A673 (cell line): Measurements from ENCODE around the gene DDAH1. TPM values are rescaled to one million over a fixed set of nuclear protein-coding genes. Genes with fewer than 3 reads are reported as not detected.

Experiments
- BruUV-seq: library from RNA; stranded (reverse); fragments of 400-500 nt; replicated peaks from 2 replicates; lab custom pipeline; 2021; lab: Mats Ljungman, UMichigan
- CTCF ChIA-PET: fragments of 300-600 bp; sonication (Branson Sonifier 250); formaldehyde crosslinking; loops from one replicate; lab custom pipeline; 2022; ENCODE audit warnings: antibody characterized with exemption; lab: Charles Lee
- POLR2A ChIA-PET: fragments of 300-600 bp; sonication (Branson Sonifier 250); formaldehyde crosslinking; loops from one replicate; lab custom pipeline; 2022; ENCODE audit warnings: antibody characterized with exemption; ENCODE audit not compliant: low non-redundant PET; lab: Charles Lee
- DNase-seq: peaks from one replicate; pipeline ENCODE4 v3.0.0-alpha.2; 2015; ENCODE audit warnings: low spot score
- H3K27ac ChIP-seq: fragments of 200-600 bp; sonication (generic); 2 replicates; pipeline ENCODE4 v1.5.1; 2016; ENCODE audit warnings: mixed run types, low read depth, mild to moderate bottlenecking, mixed read lengths, antibody characterized with exemption, low read length; ENCODE audit not compliant: poor library complexity, severe bottlenecking
- H3K27me3 ChIP-seq: fragments of 200-600 bp; sonication (generic); replicated peaks from 2 replicates; pipeline ENCODE4 v1.6.1; 2017; ENCODE audit warnings: mixed run types, low read depth, mild to moderate bottlenecking, mixed read lengths, antibody characterized with exemption, low read length; ENCODE audit not compliant: insufficient read depth, poor library complexity
- H3K36me3 ChIP-seq: fragments of 200-600 bp; sonication (generic); 2 replicates; pipeline ENCODE4 v1.6.1; 2016; ENCODE audit warnings: mixed run types, mild to moderate bottlenecking, mixed read lengths, antibody characterized with exemption, low read length; ENCODE audit not compliant: insufficient read depth, poor library complexity, severe bottlenecking
- H3K4me1 ChIP-seq: fragments of 200-600 bp; sonication (generic); 2 replicates; pipeline ENCODE4 v1.6.1; 2017; ENCODE audit warnings: mixed run types, mild to moderate bottlenecking, mixed read lengths, antibody characterized with exemption, low read length; ENCODE audit not compliant: insufficient read depth, poor library complexity, severe bottlenecking
- H3K4me3 ChIP-seq: fragments of 200-600 bp; sonication (generic); 2 replicates; pipeline ENCODE4 v1.5.1; 2016; ENCODE audit warnings: low read depth, mixed run types, mild to moderate bottlenecking, mixed read lengths, low read length; ENCODE audit not compliant: poor library complexity, severe bottlenecking
- H3K9me3 ChIP-seq: fragments of 200-600 bp; sonication (generic); 2 replicates; pipeline ENCODE4 v1.6.1; 2016; ENCODE audit warnings: mixed run types, low read depth, mild to moderate bottlenecking, mixed read lengths, antibody characterized with exemption, low read length; ENCODE audit not compliant: poor library complexity, severe bottlenecking
- CTCF ChIP-seq: fragments of 300-800, 200-600 bp; sonication (generic); conservative IDR thresholded peaks from 2 replicates; pipeline ENCODE4 v1.5.1; 2017; ENCODE audit warnings: low read depth, mild to moderate bottlenecking, antibody characterized with exemption, low read length, moderate library complexity, mixed read lengths
- EZH2 ChIP-seq: fragments of 200-600 bp; sonication (generic); IDR thresholded peaks from 2 replicates; pipeline ENCODE4 v1.6.1; 2017; ENCODE audit warnings: borderline replicate concordance, low read depth, mild to moderate bottlenecking, mixed read lengths, antibody characterized with exemption, low read length; ENCODE audit not compliant: poor library complexity, severe bottlenecking
- intact Hi-C: fragments of 100-400 bp; cut with micrococcal nuclease; formaldehyde crosslinking; loops from one replicate; pipeline ENCODE4 v1.10.0; 2022; ENCODE audit not compliant: unreplicated experiment
- total RNA-seq: library from RNA; stranded (reverse); gene quantifications from 2 replicates; pipeline ENCODE4 v1.2.3, GENCODE V29; 2021

The DDAH1 gene
- total RNA-seq, 1 experiment from 2014 or later, result 32.5 TPM

GRCh38 chr1:85330711-85331290 is 134.2 kb downstream of the DDAH1 start:
- intact Hi-C loops, result no loop called here
- ChIA-PET POLR2A (no interaction called here), CTCF (interaction anchor here (0.6 kb wide), 1 partner anchor 23 kb away, joined by 3 read pairs; no protein-coding TSS in a partner anchor)
- Histone ChIP-seq H3K27ac (peak overlapping the region; percentile 78), H3K36me3 (peaks cover 10% of the 10 kb centered on the region), H3K9me3 (peaks cover 9% of the 10 kb centered on the region), H3K4me3 (no peak overlapping the region), H3K4me1 (peaks cover 30% of the 10 kb centered on the region), H3K27me3 (no peaks in the 10 kb centered on the region)
- no TSS peak for BruUV-seq
- DNase-seq, result peak; percentile 91
- 0 out of 2 replicates have a peak, but pooled peaks have one; percentile 7 for TF ChIP-seq CTCF
- TF ChIP-seq EZH2, result no peak

GRCh38 chr1:85330214-85330631 is 134.7 kb downstream of the DDAH1 start:
- POLR2A ChIA-PET, result no interaction called here
- H3K4me3 ChIP-seq, result no peak overlapping the region
- peaks cover 9% of the 10 kb centered on the region for H3K9me3 ChIP-seq
- no peaks in the 10 kb centered on the region for H3K27me3 ChIP-seq
- no peak for TF ChIP-seq CTCF
- no peak for TF ChIP-seq EZH2
- H3K36me3 ChIP-seq, result peaks cover 10% of the 10 kb centered on the region
- DNase-seq, result no peak
- peak overlapping the region; percentile 78 for H3K27ac ChIP-seq
- peaks cover 31% of the 10 kb centered on the region for H3K4me1 ChIP-seq
- intact Hi-C loops, result no loop called here
- CTCF ChIA-PET, result no interaction called here
- no TSS peak for BruUV-seq

GRCh38 chr1:85328713-85329397 is 136.1 kb downstream of the DDAH1 start:
- intact Hi-C loops, result no loop called here
- POLR2A ChIA-PET, result no interaction called here
- peak overlapping the region; percentile 78 for H3K27ac ChIP-seq

More at GRCh38 chr1:85328713-85329397, 136.1 kb downstream of the DDAH1 start:
- Histone ChIP-seq H3K4me3 (no peak overlapping the region), H3K4me1 (peaks cover 36% of the 10 kb centered on the region), H3K36me3 (peaks cover 6% of the 10 kb centered on the region), H3K27me3 (no peaks in the 10 kb centered on the region), H3K9me3 (peaks cover 6% of the 10 kb centered on the region)
- BruUV-seq, result no TSS peak
- peak; percentile 54 for DNase-seq
- CTCF ChIA-PET, result interaction anchor here (0.5 kb wide), 1 partner anchor 333 kb away, joined by 4 read pairs; no protein-coding TSS in a partner anchor
- TF ChIP-seq CTCF, result no peak
- TF ChIP-seq EZH2, result no peak
